PC-3 (cell line): Measurements from ENCODE around the gene COL13A1. TPM values are rescaled to one million over a fixed set of nuclear protein-coding genes. Genes with fewer than 3 reads are reported as not detected.

Source experiments
- ATAC-seq: fragments of 200-7000 bp; cut with Tn5 transposase; 2 replicates; pipeline ENCODE4 v1.9.1; 2020; ENCODE audit warnings: mild to moderate bottlenecking, moderate library complexity
- BruUV-seq: library from RNA; stranded (reverse); fragments of 400-500 nt; replicated peaks from 2 replicates; lab custom pipeline; 2021; lab: Mats Ljungman, UMichigan
- CTCF ChIA-PET: fragments of 300-600 bp; sonication (Branson Sonifier 250); formaldehyde crosslinking; loops from one replicate; lab custom pipeline; 2022; ENCODE audit warnings: antibody characterized with exemption; lab: Charles Lee
- POLR2A ChIA-PET: fragments of 300-600 bp; sonication (Branson Sonifier 250); formaldehyde crosslinking; loops from one replicate; lab custom pipeline; 2022; ENCODE audit warnings: antibody characterized with exemption; ENCODE audit not compliant: unreplicated experiment; lab: Charles Lee
- DNase-seq: peaks from one replicate; pipeline ENCODE4 v3.0.0-alpha.2; 2015
- H2AFZ ChIP-seq: fragments of 300-600 bp; sonication (generic); 2 replicates; pipeline ENCODE4 v1.6.0; 2016; ENCODE audit warnings: antibody characterized with exemption, low read length
- H3F3A ChIP-seq: fragments of 300-600 bp; sonication (generic); one replicate; pipeline ENCODE4 v1.6.0; 2017; ENCODE audit warnings: antibody characterized with exemption, low read length, control low read depth, mild to moderate bottlenecking; ENCODE audit not compliant: unreplicated experiment
- H3K27ac ChIP-seq: fragments of 300-600 bp; sonication (generic); 2 replicates; pipeline ENCODE4 v1.5.1; 2016; ENCODE audit warnings: mild to moderate bottlenecking, low read length
- H3K27me3 ChIP-seq: fragments of 300-600 bp; sonication (generic); 2 replicates; pipeline ENCODE4 v1.6.1; 2016; ENCODE audit warnings: low read length, mixed read lengths
- H3K36me3 ChIP-seq: fragments of 300-600 bp; sonication (generic); 2 replicates; pipeline ENCODE4 v1.6.1; 2016; ENCODE audit warnings: low read depth, mixed run types, low read length, mixed read lengths
- H3K4me1 ChIP-seq: fragments of 300-600 bp; sonication (generic); 2 replicates; pipeline ENCODE4 v1.5.1; 2016; ENCODE audit warnings: low read length; ENCODE audit not compliant: insufficient read depth
- H3K4me2 ChIP-seq: fragments of 300-600 bp; sonication (generic); 2 replicates; pipeline ENCODE4 v1.6.0; 2016; ENCODE audit warnings: low read length
- H3K4me3 ChIP-seq: fragments of 300-600 bp; sonication (generic); 2 replicates; pipeline ENCODE4 v1.5.1; 2016; ENCODE audit warnings: mild to moderate bottlenecking, low read length, mixed read lengths
- H3K79me2 ChIP-seq: fragments of 300-600 bp; sonication (generic); 2 replicates; pipeline ENCODE4 v1.6.1; 2017; ENCODE audit warnings: low read length, mixed read lengths
- H3K9ac ChIP-seq: fragments of 300-600 bp; sonication (generic); 2 replicates; pipeline ENCODE4 v1.6.0; 2016; ENCODE audit warnings: mild to moderate bottlenecking, low read length
- H3K9me2 ChIP-seq: fragments of 300-600 bp; sonication (generic); replicated peaks from 2 replicates; pipeline ENCODE4 v1.6.1; 2016; ENCODE audit warnings: mixed run types, low read length, mixed read lengths
- H3K9me3 ChIP-seq: fragments of 300-600 bp; sonication (generic); 2 replicates; pipeline ENCODE4 v1.6.1; 2016; ENCODE audit warnings: low read length, mixed read lengths
- H4K20me1 ChIP-seq: fragments of 300-600 bp; sonication (generic); 2 replicates; pipeline ENCODE4 v1.6.1; 2016; ENCODE audit warnings: low read length, mixed read lengths
- CTCF ChIP-seq: fragments of 300-600 bp; sonication (generic); conservative IDR thresholded peaks from 2 replicates; pipeline ENCODE4 v1.5.1; 2017; ENCODE audit warnings: antibody characterized with exemption, low read depth, mild to moderate bottlenecking, low read length
- EZH2 ChIP-seq: fragments of 300-600 bp; sonication (generic); IDR thresholded peaks from one replicate; pipeline ENCODE4 v1.6.1; 2017; ENCODE audit warnings: antibody characterized with exemption, mild to moderate bottlenecking, low read length; ENCODE audit not compliant: unreplicated experiment
- EZH2phosphoT487 ChIP-seq: fragments of 300-600 bp; sonication (generic); IDR thresholded peaks from 2 replicates; pipeline ENCODE4 v1.6.1; 2018; ENCODE audit warnings: mild to moderate bottlenecking, antibody characterized with exemption, low read length, borderline replicate concordance
- intact Hi-C: fragments of 100-400 bp; cut with micrococcal nuclease; formaldehyde crosslinking; loops from 2 replicates; pipeline ENCODE4 v1.9.0; 2023
- total RNA-seq: library from RNA; depleted of rRNA; stranded (reverse); fragments of >200 nt; gene quantifications from 2 replicates; pipeline ENCODE4 v1.2.3, GENCODE V29; 2014

COL13A1 gene
- total RNA-seq, 1 experiment from 2014 or later, result 201 TPM

- H3K79me2 ChIP-seq, result no peaks in the 10 kb centered on the region
- no peak overlapping the region for H3K4me2 ChIP-seq
- H3F3A ChIP-seq, result no peaks in the 10 kb centered on the region
- no peaks in the 10 kb centered on the region for H3K36me3 ChIP-seq
- BruUV-seq, result no TSS peak
- H3K4me3 ChIP-seq, result no peak overlapping the region
- intact Hi-C loops, result no loop called here
- H3K9me3 ChIP-seq, result no peaks in the 10 kb centered on the region
- no peak for ATAC-seq
- POLR2A ChIA-PET, result no interaction called here
- no peak for DNase-seq
- H4K20me1 ChIP-seq, result no peaks in the 10 kb centered on the region
- CTCF ChIA-PET, result no interaction called here
- no peak overlapping the region for H3K9ac ChIP-seq
- TF ChIP-seq EZH2 (no peak), CTCF (no peak), EZH2phosphoT487 (no peak)
- H3K9me2 ChIP-seq, result no peaks in the 10 kb centered on the region
- H3K27me3 ChIP-seq, result peaks cover 9% of the 10 kb centered on the region; the same call in 1 of the 2 replicates
- no peaks in the 10 kb centered on the region for H3K4me1 ChIP-seq
- H2AFZ ChIP-seq, result no peak overlapping the region
- H3K27ac ChIP-seq, result no peak overlapping the region
Measured at GRCh38 chr10:69758310-69758728, 43.4 kb upstream of the COL13A1 start.

GRCh38 chr10:69759641-69760040 is 42.1 kb upstream of the COL13A1 start:
- Histone ChIP-seq H3K36me3 (no peaks in the 10 kb centered on the region), H3K79me2 (no peaks in the 10 kb centered on the region), H3K4me3 (no peak overlapping the region), H3K9me2 (no peaks in the 10 kb centered on the region), H4K20me1 (no peaks in the 10 kb centered on the region), H3K4me1 (no peaks in the 10 kb centered on the region), H3K27me3 (peaks cover 6% of the 10 kb centered on the region; the same call in 1 of the 2 replicates), H3K9ac (no peak overlapping the region), H2AFZ (no peak overlapping the region), H3K4me2 (no peak overlapping the region), H3K27ac (no peak overlapping the region), H3F3A (no peaks in the 10 kb centered on the region), H3K9me3 (no peaks in the 10 kb centered on the region)
- ChIA-PET POLR2A (no interaction called here), CTCF (no interaction called here)
- DNase-seq (no peak), ATAC-seq (no peak)
- intact Hi-C loops, result no loop called here
- no TSS peak for BruUV-seq
- TF ChIP-seq EZH2, result no peak
- TF ChIP-seq EZH2phosphoT487, result no peak
- no peak for TF ChIP-seq CTCF

- intact Hi-C loops, result no loop called here
- H3K4me1 ChIP-seq, result no peaks in the 10 kb centered on the region
- ATAC-seq (no peak), DNase-seq (no peak)
- ChIA-PET POLR2A (no interaction called here), CTCF (no interaction called here)
- TF ChIP-seq CTCF, result no peak
- no peak for TF ChIP-seq EZH2
- TF ChIP-seq EZH2phosphoT487, result no peak
- H3K4me3 ChIP-seq, result no peak overlapping the region
- H3K27me3 ChIP-seq, result peaks cover 6% of the 10 kb centered on the region; the same call in 1 of the 2 replicates
- H3K9me2 ChIP-seq, result no peaks in the 10 kb centered on the region
- H3F3A ChIP-seq, result no peaks in the 10 kb centered on the region
- H3K4me2 ChIP-seq, result no peak overlapping the region
- no TSS peak for BruUV-seq
- no peaks in the 10 kb centered on the region for H3K9me3 ChIP-seq
- no peaks in the 10 kb centered on the region for H4K20me1 ChIP-seq
- no peaks in the 10 kb centered on the region for H3K79me2 ChIP-seq
- H3K36me3 ChIP-seq, result no peaks in the 10 kb centered on the region
- no peak overlapping the region for H3K27ac ChIP-seq
- H3K9ac ChIP-seq, result no peak overlapping the region
- no peak overlapping the region for H2AFZ ChIP-seq
Measured at GRCh38 chr10:69760072-69760471, 41.6 kb upstream of the COL13A1 start.
